GM19324 (cell line): ENCODE data around the gene ARIH1.
"Not testable (repeated sequence)": the region's sequence is repeated elsewhere in the genome, so short reads cannot be mapped to it uniquely, and the experiment has no call there.

Experiments
- ATAC-seq: cut with Tn5 transposase; IDR thresholded peaks from one replicate; pipeline ENCODE4 v1.9.1; 2021; ENCODE audit warnings: mild to moderate bottlenecking, moderate library complexity; ENCODE audit not compliant: unreplicated experiment, low FRiP score

The ARIH1 gene

GRCh38 chr15:72592676-72593075 is 118.5 kb downstream of the ARIH1 start:
- ATAC-seq: no peak

GRCh38 chr15:72593838-72594237 is 119.7 kb downstream of the ARIH1 start:
- ATAC-seq: no peak

- no peak for ATAC-seq
Measured at GRCh38 chr15:72599855-72600464, 125.8 kb downstream of the ARIH1 start.

GRCh38 chr15:72604794-72605193 is 130.7 kb downstream of the ARIH1 start:
- ATAC-seq: no peak

- not testable (repeated sequence) for ATAC-seq
Measured at GRCh38 chr15:72608084-72608483, 134.0 kb downstream of the ARIH1 start.

- no peak for ATAC-seq
Measured at GRCh38 chr15:72609862-72610261, 135.7 kb downstream of the ARIH1 start.

GRCh38 chr15:72612324-72612723 is 138.2 kb downstream of the ARIH1 start:
- ATAC-seq: not testable (repeated sequence)

- no peak for ATAC-seq
Measured at GRCh38 chr15:72614810-72615532, 140.8 kb downstream of the ARIH1 start.

- ATAC-seq: not testable (repeated sequence)
Measured at GRCh38 chr15:72615533-72616233, 141.6 kb downstream of the ARIH1 start.

GRCh38 chr15:72616491-72617210 is 142.5 kb downstream of the ARIH1 start:
- no peak for ATAC-seq

- ATAC-seq: not testable (repeated sequence)
Measured at GRCh38 chr15:72623854-72624253, 149.7 kb downstream of the ARIH1 start.

- not testable (repeated sequence) for ATAC-seq
Measured at GRCh38 chr15:72626153-72626552, 152.0 kb downstream of the ARIH1 start.

GRCh38 chr15:72628249-72629067 is 154.3 kb downstream of the ARIH1 start:
- ATAC-seq: not testable (repeated sequence)

GRCh38 chr15:72629068-72629570 is 155.0 kb downstream of the ARIH1 start:
- ATAC-seq: not testable (repeated sequence)

- peak; percentile 69 for ATAC-seq
Measured at GRCh38 chr15:72636519-72637282, 162.6 kb downstream of the ARIH1 start.

GRCh38 chr15:72639759-72640483 is 165.8 kb downstream of the ARIH1 start:
- ATAC-seq: not testable (repeated sequence)

GRCh38 chr15:72642271-72642670 is 168.1 kb downstream of the ARIH1 start:
- not testable (repeated sequence) for ATAC-seq

- ATAC-seq: not testable (repeated sequence)
Measured at GRCh38 chr15:72648631-72649253, 174.6 kb downstream of the ARIH1 start.
